Heart right ventricle (tissue), 16 donors: ENCODE data around the gene TTC4. TPM values are rescaled to one million over a fixed set of nuclear protein-coding genes. Genes with fewer than 3 reads are reported as not detected.

Experiments
- ATAC-seq, 8 donors: fragments of 200-7000 bp; cut with Tn5 transposase; one replicate each; pipeline ENCODE4 v1.9.1; 2020; ENCODE audit warnings: mild to moderate bottlenecking in 8 of 8, moderate library complexity in 8 of 8, moderate number of reproducible peaks in 1 of 8
- DNase-seq, 2 donors: peaks; one replicate each; pipeline ENCODE4 v3.0.0-alpha.2; 2020
- H3K27ac ChIP-seq, 10 donors: fragments of 200-600 bp; sonication (generic) in 2 of 10; one replicate each; pipeline versions ENCODE4 v1.5.0 to v1.8.0; 2020 to 2022; ENCODE audit warnings: mild to moderate bottlenecking in 3 of 10
- H3K27me3 ChIP-seq, 7 donors: fragments of 200-600 bp; one replicate each; pipeline ENCODE4 v1.8.0; 2021 to 2022; ENCODE audit warnings: mild to moderate bottlenecking in 2 of 7
- H3K36me3 ChIP-seq, 9 donors: fragments of 200-600 bp; sonication (generic) in 1 of 9; one replicate each; pipeline versions ENCODE4 v1.5.0 to v1.8.0; 2020 to 2022; ENCODE audit warnings: mild to moderate bottlenecking in 2 of 9
- H3K4me1 ChIP-seq, 9 donors: fragments of 200-600 bp; sonication (generic) in 1 of 9; one replicate each; pipeline versions ENCODE4 v1.5.0 to v1.8.0; 2020 to 2022; ENCODE audit warnings: mild to moderate bottlenecking in 4 of 9
- H3K4me3 ChIP-seq, 10 donors: fragments of 200-600 bp; sonication (generic) in 2 of 10; one replicate each; pipeline versions ENCODE4 v1.5.0 to v1.8.0; 2020 to 2022; ENCODE audit warnings: mild to moderate bottlenecking in 7 of 10, moderate library complexity in 2 of 10
- H3K9me3 ChIP-seq, 11 donors: fragments of 200-600 bp in 10 of 11; sonication (generic) in 2 of 11; one replicate each; pipeline versions ENCODE4 v1.5.0 to v1.8.0; 2013 to 2022; ENCODE audit warnings: mild to moderate bottlenecking in 2 of 11, control low read depth in 1 of 11, moderate library complexity in 1 of 11
- WGBS, 2 donors: extraction: QIAGEN DNeasy Blood & Tissue Kit; methylation state at CpG; one replicate each; pipeline ENCODE4 v1.1.7; 2013; ENCODE audit warnings: inconsistent platforms in 1 of 2; 5-methylcytosine and 5-hydroxymethylcytosine counted together
- intact Hi-C, 10 donors: fragments of 100-400 bp; cut with DNase I; formaldehyde crosslinking; loops; one replicate each; pipeline versions ENCODE4 v1.11.1 to v1.14.2; 2022
- long read RNA-seq, 3 donors: library from polyadenylated mRNA; unstranded; transcript quantifications; one replicate each; pipeline ENCODE4 v2.0.0, GENCODE V29; 2020 to 2021
- polyA plus RNA-seq, 2 donors: library from polyadenylated mRNA; stranded (reverse); fragments of 200-250 nt; gene quantifications; one replicate each; pipeline ENCODE4 v1.2.3, GENCODE V29; 2013
- total RNA-seq, 10 donors: library from RNA; stranded (reverse); fragmentation: NEBNext Ultra II Directional in 3 of 10; extraction: Animal tissue kit (Norgen Biotek cat#: 25700) in 3 of 10; gene quantifications; one replicate each; pipeline versions ENCODE4 v1.2.1 to v1.2.4, GENCODE V29; 2021 to 2023
- TF ChIP-seq, protein P1 (sequence below), 9 donors: fragments of 200-600 bp; sonication (generic) in 2 of 9; IDR thresholded peaks; one replicate each; pipeline versions ENCODE4 v1.5.0 to v1.8.0; 2021 to 2022; ENCODE audit warnings: antibody characterized with exemption in 9 of 9, mild to moderate bottlenecking in 5 of 9, moderate library complexity in 1 of 9
- donor health status: Arrhythmogenic right ventricular cardiomyopathy.
- donor health status: ischemic (EF 13 %, LVEDD 7.1; RV severe dilation, severe dysfunction).
- donor health status: healthy with polysubstance abuse.
- donor health status: DM: no; HTN: yes; CAD: no.
- donor health status: DM: no; HTN: no; CAD: no.
- donor health status: ischemic (EF 25% LVEDD 6.9; RV normal size, moderate dysfunction).
- donor health status: ischemic (EF 25% LVEDD 5.7; RV mildly dilated, moderate dysfunction).
- donor health status: healthy.
- donor health status: DM: yes; HTN: yes; CAD: no.
- donor health status: Ischemic cardiomyopathy.
- donor health status: ischemic (EF 35%, LVEDD 5.7; RV mildly dilated, moderate dysfunction).
- donor health status: nonischemic (EF 11% LVEDD 7.7; RV severe dilation, severe dysfunction).
- donor health status: DM: yes; HTN: yes; CAD: no.
- donor health status: PGD.
- donor health status: ischemic (EF 29% LVEDD 5.4; RV normal size, mild dysfunction).
- donor health status: nonischemic (EF 23%, LVEDD 6.1; RV moderate dilation, normal function).

Gene TTC4, protein sequence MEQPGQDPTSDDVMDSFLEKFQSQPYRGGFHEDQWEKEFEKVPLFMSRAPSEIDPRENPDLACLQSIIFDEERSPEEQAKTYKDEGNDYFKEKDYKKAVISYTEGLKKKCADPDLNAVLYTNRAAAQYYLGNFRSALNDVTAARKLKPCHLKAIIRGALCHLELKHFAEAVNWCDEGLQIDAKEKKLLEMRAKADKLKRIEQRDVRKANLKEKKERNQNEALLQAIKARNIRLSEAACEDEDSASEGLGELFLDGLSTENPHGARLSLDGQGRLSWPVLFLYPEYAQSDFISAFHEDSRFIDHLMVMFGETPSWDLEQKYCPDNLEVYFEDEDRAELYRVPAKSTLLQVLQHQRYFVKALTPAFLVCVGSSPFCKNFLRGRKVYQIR
- total RNA-seq (10 to 100 TPM; 12.0 to 17.0 (median 15.1) TPM), polyA plus RNA-seq (10 to 100 TPM; 13.8 to 20.9 TPM)
- long read RNA-seq, donor 1, transcript TTC4-201 (10 exons, 2,395 nt), result major isoform, 27 of 29 reads
- long read RNA-seq, donor 1, partial matches to known transcripts, result 0 of 29 reads
- long read RNA-seq, donor 1, other reads (novel, unspliced or antisense), result 2 of 29 reads
- long read RNA-seq, donor 2, transcript TTC4-201 (10 exons, 2,395 nt), result major isoform, 37 of 40 reads
- long read RNA-seq, donor 2, partial matches to known transcripts, result 0 of 40 reads
- long read RNA-seq, donor 2, other reads (novel, unspliced or antisense), result 3 of 40 reads
- long read RNA-seq, donor 3, transcript TTC4-201 (10 exons, 2,395 nt), result major isoform, 79 of 85 reads
- long read RNA-seq, donor 3, partial matches to known transcripts, result 0 of 85 reads
- long read RNA-seq, donor 3, other reads (novel, unspliced or antisense), result 6 of 85 reads

DNA sequence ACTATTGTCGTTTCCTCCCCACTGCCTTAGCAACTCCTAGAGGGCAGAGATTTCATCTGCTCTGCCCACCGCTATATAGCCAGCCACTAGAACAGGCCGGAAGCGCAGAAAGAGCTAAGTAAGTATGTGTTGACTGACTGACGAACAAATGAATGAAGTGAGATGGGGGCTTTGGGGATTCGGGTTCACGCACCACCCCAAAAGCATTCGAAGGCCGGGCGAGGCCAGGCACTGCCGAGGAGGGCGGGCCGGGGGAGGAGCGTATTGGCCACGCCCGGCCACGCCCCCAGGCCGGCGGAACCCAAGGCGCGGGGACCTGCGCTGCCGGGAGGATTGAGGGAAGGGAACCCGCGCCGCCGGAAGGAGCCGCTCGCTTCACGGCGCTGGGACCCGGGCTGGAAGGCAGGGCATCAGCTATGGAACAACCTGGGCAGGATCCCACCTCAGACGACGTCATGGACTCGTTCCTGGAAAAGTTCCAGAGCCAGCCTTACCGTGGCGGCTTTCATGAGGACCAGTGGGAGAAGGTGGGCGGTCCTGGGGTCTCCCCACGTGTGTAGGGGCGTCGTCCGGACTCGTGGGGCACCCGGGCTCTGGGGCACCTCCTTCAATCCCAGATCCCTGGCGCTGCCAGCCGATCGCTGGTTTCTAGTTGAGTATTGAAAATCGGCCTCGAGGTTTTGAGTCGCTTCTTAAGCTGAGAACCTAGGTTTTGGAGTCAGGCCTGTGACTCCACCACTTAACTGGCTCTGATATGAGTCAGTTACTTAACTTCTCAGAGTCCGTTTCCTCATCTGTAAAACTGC is at the start of gene TTC4:
TSS of gene TTC4 (plus strand) at position 369 of the 806 bp plus-strand sequence. CDS start at position 417, 48 bp downstream.
- H3K4me3 ChIP-seq, result peak within 1 kb of the TSS; percentile 65 to 99 (median 80)
- H3K9me3 ChIP-seq, result no peaks in the 10 kb centered on the region
- H3K4me1 ChIP-seq, result peaks cover 0 to 20% (median 13%) of the 10 kb centered on the region in 9 donors
- TF ChIP-seq, protein P1, sequence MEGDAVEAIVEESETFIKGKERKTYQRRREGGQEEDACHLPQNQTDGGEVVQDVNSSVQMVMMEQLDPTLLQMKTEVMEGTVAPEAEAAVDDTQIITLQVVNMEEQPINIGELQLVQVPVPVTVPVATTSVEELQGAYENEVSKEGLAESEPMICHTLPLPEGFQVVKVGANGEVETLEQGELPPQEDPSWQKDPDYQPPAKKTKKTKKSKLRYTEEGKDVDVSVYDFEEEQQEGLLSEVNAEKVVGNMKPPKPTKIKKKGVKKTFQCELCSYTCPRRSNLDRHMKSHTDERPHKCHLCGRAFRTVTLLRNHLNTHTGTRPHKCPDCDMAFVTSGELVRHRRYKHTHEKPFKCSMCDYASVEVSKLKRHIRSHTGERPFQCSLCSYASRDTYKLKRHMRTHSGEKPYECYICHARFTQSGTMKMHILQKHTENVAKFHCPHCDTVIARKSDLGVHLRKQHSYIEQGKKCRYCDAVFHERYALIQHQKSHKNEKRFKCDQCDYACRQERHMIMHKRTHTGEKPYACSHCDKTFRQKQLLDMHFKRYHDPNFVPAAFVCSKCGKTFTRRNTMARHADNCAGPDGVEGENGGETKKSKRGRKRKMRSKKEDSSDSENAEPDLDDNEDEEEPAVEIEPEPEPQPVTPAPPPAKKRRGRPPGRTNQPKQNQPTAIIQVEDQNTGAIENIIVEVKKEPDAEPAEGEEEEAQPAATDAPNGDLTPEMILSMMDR (IDR thresholded peaks at IDR 0.05), result peak in 3 of 9 donors; percentile 17 to 26 (median 19)
- peak; percentile 75 to 86 for DNase-seq
- peak; percentile 97 to 99 (median 99) for ATAC-seq
- H3K36me3 ChIP-seq, result peaks cover 0 to 36% (median 11%) of the 10 kb centered on the region in 9 donors
- peak within 1 kb of the TSS in 9 of 10 donors; percentile 54 to 85 (median 78) for H3K27ac ChIP-seq
- WGBS, 2 donors, result 1% methylated on average over 51 of the region's 51 CpGs
- no peaks in the 10 kb centered on the region for H3K27me3 ChIP-seq
- intact Hi-C loops, result loop anchor here in 3 of 10 donors (2.0 to 10.0 kb wide), 5 partner anchors 45 to 661 kb away; partner anchors contain the start of genes ACOT11 (in 1 of the 3), TCEANC2 (in 1 of the 3) and TMEM59 (in 1 of the 3)

DNA sequence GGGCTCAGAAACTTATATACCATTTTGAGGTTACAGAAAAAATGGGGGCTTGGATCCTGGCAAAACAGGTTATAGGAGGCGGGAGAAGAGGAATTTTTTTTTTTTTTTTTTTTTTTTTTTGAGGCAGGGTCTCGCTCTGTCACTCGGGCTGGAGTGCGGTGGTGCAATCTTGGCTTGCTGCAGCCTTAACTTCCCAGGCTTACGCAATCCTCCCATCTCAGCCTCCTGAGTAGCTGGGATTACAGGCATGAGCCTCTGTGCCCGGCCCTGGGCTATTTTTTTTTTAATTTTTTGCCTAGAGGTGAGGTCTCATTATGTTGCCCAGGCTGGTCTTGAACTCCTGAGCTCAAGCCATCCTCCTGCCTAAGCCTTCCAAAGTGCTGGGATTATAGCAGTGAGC is 49.3 kb upstream of the TTC4 start:
- Histone ChIP-seq H3K27me3 (no peaks in the 10 kb centered on the region), H3K9me3 (peaks cover 0 to 8% (median 0%) of the 10 kb centered on the region in 11 donors), H3K27ac (no peak overlapping the region), H3K36me3 (peaks cover 0 to 11% (median 0%) of the 10 kb centered on the region in 9 donors), H3K4me1 (no peaks in the 10 kb centered on the region), H3K4me3 (no peak overlapping the region)
- no peak for ATAC-seq
- intact Hi-C loops, result no loop called here
- TF ChIP-seq, protein P1 (IDR thresholded peaks at IDR 0.05), result no peak
- no peak for DNase-seq
- WGBS, 2 donors, result 94% methylated on average over 6 of the region's 6 CpGs

DNA sequence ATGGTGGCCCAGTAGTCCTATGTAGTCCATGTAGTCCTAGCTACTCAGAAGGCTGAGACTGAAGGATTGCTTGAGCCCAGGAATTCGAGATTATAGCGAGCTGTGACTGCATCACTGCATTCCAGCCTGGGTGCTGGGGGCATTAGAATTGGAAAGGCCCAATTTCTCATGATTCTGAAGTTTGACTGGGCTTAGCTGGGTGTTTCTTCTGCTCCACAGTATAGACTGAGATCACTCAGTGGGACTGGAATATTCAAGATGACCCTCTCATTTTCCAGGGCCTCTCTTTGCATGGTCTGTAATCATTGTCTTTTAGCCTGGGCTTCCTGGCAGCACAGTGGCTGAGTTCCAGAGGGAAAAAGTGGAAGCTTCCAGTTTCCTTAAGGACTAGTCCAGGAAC is 47.9 kb upstream of the TTC4 start:
- Histone ChIP-seq H3K9me3 (peaks cover 0 to 8% (median 0%) of the 10 kb centered on the region in 11 donors), H3K4me3 (no peak overlapping the region), H3K27me3 (no peaks in the 10 kb centered on the region), H3K36me3 (peaks cover 0 to 11% (median 0%) of the 10 kb centered on the region in 9 donors), H3K27ac (no peak overlapping the region), H3K4me1 (no peaks in the 10 kb centered on the region)
- WGBS, 2 donors, result 80 to 82% methylated on average over 2 of the region's 2 CpGs
- intact Hi-C loops, result no loop called here
- DNase-seq (no peak), ATAC-seq (no peak)
- TF ChIP-seq, protein P1 (IDR thresholded peaks at IDR 0.05), result no peak
